ENCODE results near the gene UBAC2.

UBAC2 gene

GRCh38 chr13:99316224-99316623 lies 115.6 kb downstream of the UBAC2 start:
- no peak for DNase-seq

GRCh38 chr13:99316657-99317256 lies 116.1 kb downstream of the UBAC2 start:
- no peak for DNase-seq

- DNase-seq = no peak
Measured at GRCh38 chr13:99320693-99321481, 120.2 kb downstream of the UBAC2 start.

- DNase-seq = no peak
Measured at GRCh38 chr13:99321709-99322108, 121.1 kb downstream of the UBAC2 start.

GRCh38 chr13:99322297-99323103 lies 121.8 kb downstream of the UBAC2 start:
- DNase-seq = no peak

- DNase-seq = no peak
Measured at GRCh38 chr13:99323488-99323887, 122.8 kb downstream of the UBAC2 start.

GRCh38 chr13:99326012-99326411 lies 125.4 kb downstream of the UBAC2 start:
- DNase-seq = no peak

- DNase-seq = no peak
Measured at GRCh38 chr13:99327126-99327525, 126.5 kb downstream of the UBAC2 start.

- no peak for DNase-seq
Measured at GRCh38 chr13:99327761-99328160, 127.1 kb downstream of the UBAC2 start.

- DNase-seq = no peak
Measured at GRCh38 chr13:99329477-99329876, 128.8 kb downstream of the UBAC2 start.

GRCh38 chr13:99330942-99331341 lies 130.3 kb downstream of the UBAC2 start:
- no peak for DNase-seq

GRCh38 chr13:99331881-99332293 lies 131.2 kb downstream of the UBAC2 start:
- DNase-seq = no peak

GRCh38 chr13:99332456-99332855 lies 131.8 kb downstream of the UBAC2 start:
- DNase-seq = no peak

GRCh38 chr13:99334221-99334620 lies 133.6 kb downstream of the UBAC2 start:
- DNase-seq = no peak

- no peak for DNase-seq
Measured at GRCh38 chr13:99335087-99335486, 134.4 kb downstream of the UBAC2 start.

- DNase-seq = no peak
Measured at GRCh38 chr13:99335603-99336002, 134.9 kb downstream of the UBAC2 start.

- no peak for DNase-seq
Measured at GRCh38 chr13:99339230-99339721, 138.6 kb downstream of the UBAC2 start.

- DNase-seq = no peak
Measured at GRCh38 chr13:99339736-99340397, 139.2 kb downstream of the UBAC2 start.

- DNase-seq = no peak
Measured at GRCh38 chr13:99340638-99341037, 140.0 kb downstream of the UBAC2 start.

GRCh38 chr13:99341969-99342722 lies 141.5 kb downstream of the UBAC2 start:
- no peak for DNase-seq

- no peak for DNase-seq
Measured at GRCh38 chr13:99342723-99343315, 142.2 kb downstream of the UBAC2 start.
